Glutamatergic neuron (in vitro differentiated cells): Measurements from ENCODE around the gene NARF. TPM values are rescaled to one million over a fixed set of nuclear protein-coding genes. Genes with fewer than 3 reads are reported as not detected.

ENCODE experiments used
- DNase-seq: peaks from one replicate; pipeline ENCODE4 v3.0.0; 2022
- H3K27ac Mint-ChIP-seq: one replicate; pipeline ENCODE4 v1.8.0; 2020; ENCODE audit warnings: mild to moderate bottlenecking, mixed read lengths, inconsistent platforms; ENCODE audit not compliant: unreplicated experiment
- H3K27me3 Mint-ChIP-seq: one replicate; pipeline ENCODE4 v1.8.0; 2020; ENCODE audit warnings: mild to moderate bottlenecking, moderate library complexity, mixed read lengths, inconsistent platforms; ENCODE audit not compliant: unreplicated experiment
- H3K36me3 Mint-ChIP-seq: one replicate; pipeline ENCODE4 v1.8.0; 2020; ENCODE audit warnings: mild to moderate bottlenecking, mixed read lengths, inconsistent platforms; ENCODE audit not compliant: unreplicated experiment
- H3K4me1 Mint-ChIP-seq: one replicate; pipeline ENCODE4 v1.8.0; 2020; ENCODE audit warnings: mild to moderate bottlenecking, low read depth, mixed read lengths, inconsistent platforms; ENCODE audit not compliant: unreplicated experiment
- H3K4me3 Mint-ChIP-seq: one replicate; pipeline ENCODE4 v1.8.0; 2020; ENCODE audit warnings: mild to moderate bottlenecking, mixed read lengths, inconsistent platforms; ENCODE audit not compliant: unreplicated experiment
- H3K9me3 Mint-ChIP-seq: one replicate; pipeline ENCODE4 v1.8.0; 2020; ENCODE audit warnings: mild to moderate bottlenecking, moderate library complexity, mixed read lengths, inconsistent platforms; ENCODE audit not compliant: unreplicated experiment
- total RNA-seq: library from RNA; stranded (reverse); fragmentation: NEBNext Ultra II Directional; extraction: Animal tissue kit (Norgen Biotek cat#: 25700); gene quantifications from one replicate; pipeline ENCODE4 v1.2.1, GENCODE V29; 2021; ENCODE audit not compliant: unreplicated experiment
- TF ChIP-seq, protein P1 (sequence below): fragments of 200-600 bp; sonication (generic); IDR thresholded peaks from one replicate; pipeline ENCODE4 v1.5.0; 2021; ENCODE audit not compliant: partially characterized antibody, unreplicated experiment

Gene NARF
- total RNA-seq, 1 donor from 2014 or later, result 177 TPM

DNA sequence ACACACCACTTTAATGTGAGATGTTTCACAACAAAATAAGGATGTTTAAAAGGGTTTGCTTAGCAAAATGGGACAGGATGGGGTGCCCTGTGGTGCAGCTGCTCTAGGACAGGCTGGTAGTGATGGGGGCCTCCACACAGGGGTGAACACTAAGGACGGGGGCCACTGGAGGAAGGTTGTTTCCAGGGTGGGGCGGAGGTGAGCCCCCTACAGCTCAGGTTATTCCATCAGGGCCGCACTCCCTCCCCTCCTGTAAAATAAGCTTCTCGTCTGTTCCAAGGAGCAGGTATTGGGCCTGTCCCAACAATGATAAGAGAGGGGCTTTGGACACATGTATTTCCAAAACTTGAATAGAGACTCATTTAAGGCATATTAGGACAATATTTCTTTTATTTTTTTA lies 42.3 kb upstream of the NARF start:
- Mint-ChIP-seq H3K36me3 (peaks cover 13% of the 10 kb centered on the region), H3K4me3 (no peak overlapping the region), H3K27ac (no peak overlapping the region), H3K9me3 (peaks cover 4% of the 10 kb centered on the region), H3K4me1 (peaks cover 14% of the 10 kb centered on the region), H3K27me3 (peaks cover 2% of the 10 kb centered on the region)
- TF ChIP-seq, protein P1, sequence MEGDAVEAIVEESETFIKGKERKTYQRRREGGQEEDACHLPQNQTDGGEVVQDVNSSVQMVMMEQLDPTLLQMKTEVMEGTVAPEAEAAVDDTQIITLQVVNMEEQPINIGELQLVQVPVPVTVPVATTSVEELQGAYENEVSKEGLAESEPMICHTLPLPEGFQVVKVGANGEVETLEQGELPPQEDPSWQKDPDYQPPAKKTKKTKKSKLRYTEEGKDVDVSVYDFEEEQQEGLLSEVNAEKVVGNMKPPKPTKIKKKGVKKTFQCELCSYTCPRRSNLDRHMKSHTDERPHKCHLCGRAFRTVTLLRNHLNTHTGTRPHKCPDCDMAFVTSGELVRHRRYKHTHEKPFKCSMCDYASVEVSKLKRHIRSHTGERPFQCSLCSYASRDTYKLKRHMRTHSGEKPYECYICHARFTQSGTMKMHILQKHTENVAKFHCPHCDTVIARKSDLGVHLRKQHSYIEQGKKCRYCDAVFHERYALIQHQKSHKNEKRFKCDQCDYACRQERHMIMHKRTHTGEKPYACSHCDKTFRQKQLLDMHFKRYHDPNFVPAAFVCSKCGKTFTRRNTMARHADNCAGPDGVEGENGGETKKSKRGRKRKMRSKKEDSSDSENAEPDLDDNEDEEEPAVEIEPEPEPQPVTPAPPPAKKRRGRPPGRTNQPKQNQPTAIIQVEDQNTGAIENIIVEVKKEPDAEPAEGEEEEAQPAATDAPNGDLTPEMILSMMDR, result no peak
- no peak for DNase-seq

DNA sequence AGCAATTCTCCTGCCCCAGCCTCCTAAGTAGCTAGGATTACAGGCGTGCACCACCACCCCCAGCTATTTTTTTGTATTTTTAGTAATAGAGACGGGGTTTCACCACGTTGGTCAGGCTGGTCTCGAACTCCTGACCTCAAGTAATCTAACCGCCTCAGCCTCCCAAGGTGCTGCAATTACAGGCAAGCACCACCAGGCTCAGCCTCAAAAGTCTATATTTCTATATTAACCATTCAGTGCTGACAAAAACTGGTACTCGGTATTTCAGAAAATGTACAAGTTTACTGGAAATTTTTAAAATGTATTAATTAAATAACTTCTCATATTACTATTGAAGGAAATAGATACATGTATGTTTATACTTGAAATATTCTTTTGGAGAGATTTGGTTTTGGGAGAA lies 41.8 kb upstream of the NARF start:
- TF ChIP-seq, protein P1, result peak; percentile 49
- Mint-ChIP-seq H3K27me3 (peaks cover 2% of the 10 kb centered on the region), H3K9me3 (peaks cover 6% of the 10 kb centered on the region)

DNA sequence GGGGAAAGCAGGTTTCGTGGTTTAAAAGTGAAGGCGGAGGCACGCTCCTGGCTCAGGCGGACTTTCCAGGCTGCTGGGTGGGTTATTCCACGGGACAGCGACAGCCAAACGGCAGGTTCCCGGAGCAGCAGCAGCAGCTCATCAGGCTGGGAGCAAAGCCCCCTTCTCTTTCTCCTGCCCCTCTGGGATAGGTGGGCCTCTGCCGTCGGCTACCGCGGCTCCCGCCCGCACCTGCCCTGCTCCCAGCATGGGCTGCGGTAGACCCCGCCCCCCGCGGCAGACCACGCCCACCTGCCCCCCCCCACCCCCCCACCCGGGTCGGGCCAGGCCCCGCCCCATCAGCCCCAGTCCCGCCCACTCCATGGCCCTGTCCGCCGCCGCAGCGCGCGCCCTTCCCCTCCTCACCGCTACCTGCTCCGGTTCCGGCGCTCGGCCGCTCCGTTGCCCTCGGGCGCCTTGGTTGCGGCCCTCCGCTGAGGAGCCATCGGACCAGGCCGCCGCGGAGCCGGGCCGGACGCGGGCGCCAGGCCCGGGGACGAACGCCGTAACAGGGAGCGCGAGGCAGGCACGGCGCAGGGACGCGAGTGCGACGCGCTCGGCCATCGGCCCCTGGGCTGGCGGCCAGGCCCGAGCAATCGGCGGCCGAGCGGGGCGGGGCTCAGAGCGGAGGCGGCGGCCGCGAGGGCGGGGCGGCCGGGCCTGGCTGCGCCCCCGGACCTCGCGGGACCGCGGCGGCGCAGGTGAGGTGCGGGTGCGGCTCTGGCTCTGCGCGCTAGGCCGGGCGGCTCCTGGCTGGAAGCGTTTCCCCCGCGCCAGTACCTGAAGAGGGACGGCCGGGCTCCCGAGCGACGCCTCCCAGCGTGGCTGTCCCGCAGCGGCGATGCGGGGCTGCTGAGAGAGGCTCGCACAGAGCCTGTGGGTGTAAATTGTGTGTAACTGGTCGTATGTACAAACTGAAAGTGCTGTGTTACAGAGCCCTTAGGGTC lies 40.2 kb upstream of the NARF start, which contains the start of the genes HEXD and OGFOD3:
Gene HEXD (plus strand): TSS at position 347 of the 986 bp plus-strand sequence. CDS start 1,453 bp downstream, outside the sequence.
Gene OGFOD3 (minus strand): TSS at position 586 of the 986 bp plus-strand sequence. CDS start 101 bp downstream, at position 485.
- Mint-ChIP-seq H3K4me3 (peak within 1 kb of the TSS; percentile 86), H3K27ac (no peak within 1 kb of the TSS), H3K4me1 (peaks cover 12% of the 10 kb centered on the region), H3K27me3 (peaks cover 2% of the 10 kb centered on the region), H3K36me3 (peaks cover 28% of the 10 kb centered on the region), H3K9me3 (peaks cover 16% of the 10 kb centered on the region)
- TF ChIP-seq, protein P1, result no peak
- DNase-seq, result peak; percentile 88

More for the DNA sequence above, 41.8 kb upstream of the NARF start:
- Mint-ChIP-seq H3K4me1 (peaks cover 14% of the 10 kb centered on the region), H3K27ac (no peak overlapping the region), H3K36me3 (peaks cover 15% of the 10 kb centered on the region), H3K4me3 (no peak overlapping the region)
- no peak for DNase-seq

DNA sequence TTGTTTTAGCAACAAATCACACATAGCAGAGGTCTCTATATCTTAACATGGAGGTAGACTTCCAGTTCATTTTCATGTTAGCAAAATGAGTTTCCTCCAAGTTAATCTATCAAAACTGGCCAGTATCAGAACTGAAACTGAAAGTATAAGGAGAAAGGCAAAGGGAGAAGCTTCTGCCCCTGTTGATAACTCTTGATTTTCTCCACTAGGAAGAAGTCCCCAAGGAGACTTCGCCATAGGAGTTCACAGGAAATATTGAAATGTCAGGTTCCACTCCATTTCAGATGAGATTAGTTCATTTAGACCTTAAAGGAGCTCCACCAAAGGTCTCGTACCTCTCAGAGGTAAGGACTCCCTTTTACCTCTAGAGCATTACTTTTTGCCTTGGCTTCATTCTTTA lies 39.0 kb upstream of the NARF start:
- DNase-seq, result no peak
- peak overlapping the region; percentile 86 for H3K4me3 Mint-ChIP-seq
- TF ChIP-seq, protein P1, result no peak
- peaks cover 4% of the 10 kb centered on the region for H3K27me3 Mint-ChIP-seq
- peaks cover 10% of the 10 kb centered on the region for H3K4me1 Mint-ChIP-seq
- no peak overlapping the region for H3K27ac Mint-ChIP-seq
- peaks cover 19% of the 10 kb centered on the region for H3K9me3 Mint-ChIP-seq
- H3K36me3 Mint-ChIP-seq, result peaks cover 28% of the 10 kb centered on the region
